ENCODE data around the gene STK11. TPM values are rescaled to one million over a fixed set of nuclear protein-coding genes. Genes with fewer than 3 reads are reported as not detected.

The STK11 gene
- total RNA-seq, 4 donors from 2014 or later: 52.5 to 91.2 (median 68.7) TPM

DNA sequence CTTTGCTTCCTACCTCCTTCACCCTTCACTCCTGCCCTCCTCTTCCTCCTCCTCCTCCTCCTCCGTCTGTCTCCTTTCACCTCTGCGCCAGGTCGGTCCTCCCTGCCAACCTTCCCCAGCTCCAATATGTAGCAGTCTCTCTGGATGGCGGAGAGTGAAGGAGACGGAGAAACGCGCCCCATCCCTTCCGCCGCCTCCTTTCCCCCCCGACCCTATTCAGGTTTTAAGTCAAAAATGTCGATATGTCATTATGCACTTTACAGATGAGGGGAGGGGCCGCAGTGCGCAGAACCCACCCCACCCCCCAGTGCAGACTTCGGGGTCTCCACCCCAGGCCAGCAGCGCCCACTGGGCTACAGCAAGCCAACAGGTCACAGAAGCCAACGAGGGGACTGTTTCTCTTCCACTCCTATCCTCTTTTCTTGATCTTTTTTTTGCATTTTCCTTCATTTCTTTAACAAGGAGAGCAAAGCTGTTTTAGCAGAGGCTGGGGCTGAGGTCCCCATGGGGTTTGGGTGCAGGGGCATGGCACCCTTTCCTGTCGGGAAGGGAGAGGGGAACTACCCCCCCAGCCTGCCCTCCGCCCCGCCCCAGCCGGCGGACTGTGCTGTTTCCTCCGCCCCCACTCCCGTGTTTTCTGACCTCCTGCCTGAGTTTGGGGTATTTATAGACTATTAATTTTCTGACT lies 52.0 kb downstream of the STK11 start:
- H3K4me3 ChIP-seq: no peak overlapping the region
- H3K27ac ChIP-seq: peak overlapping the region; percentile 14 to 99 (median 95)
- no peaks in the 10 kb centered on the region for H3K27me3 ChIP-seq
- TF ChIP-seq POLR2A (IDR thresholded peaks at IDR 0.05) (no peak), CTCF (IDR thresholded peaks at IDR 0.05) (no peak), EP300 (IDR thresholded peaks at IDR 0.05) (no peak)
- H3K4me1 ChIP-seq: peaks cover 0 to 96% (median 81%) of the 10 kb centered on the region in 4 donors
- WGBS, 2 donors: 59% methylated on average over 23 of the region's 23 CpGs
- DNase-seq (ENCODE audit: low spot score in 2 of 2): no peak
- H3K36me3 ChIP-seq: peaks cover 7 to 44% (median 24%) of the 10 kb centered on the region in 3 donors
- H3K9me3 ChIP-seq: no peaks in the 10 kb centered on the region

DNA sequence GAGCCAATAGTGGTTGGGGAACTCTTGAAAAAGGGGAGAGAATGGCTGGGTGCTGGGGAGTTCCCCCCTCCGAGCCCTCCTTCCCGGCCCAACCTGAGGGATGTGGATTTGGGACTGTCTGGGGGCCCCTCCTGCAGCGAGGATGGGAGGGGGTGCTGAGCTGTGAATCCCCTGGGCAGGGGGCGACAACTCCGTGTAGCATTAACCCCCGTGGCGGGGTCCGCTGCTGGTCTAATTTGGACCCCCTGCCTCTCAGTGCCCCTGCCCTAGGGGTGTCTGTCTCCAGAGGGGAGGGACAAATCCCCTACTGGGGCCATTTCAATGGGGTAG lies 52.5 kb downstream of the STK11 start:
- peak overlapping the region; percentile 14 to 99 (median 95) for H3K27ac ChIP-seq
- H3K9me3 ChIP-seq: no peaks in the 10 kb centered on the region
- H3K27me3 ChIP-seq: no peaks in the 10 kb centered on the region
- 69 to 71% methylated on average over 8 of the region's 8 CpGs for WGBS, 2 donors
- DNase-seq (ENCODE audit: low spot score in 2 of 2): no peak
- no peak for TF ChIP-seq CTCF (IDR thresholded peaks at IDR 0.05)
- no peak for TF ChIP-seq POLR2A (IDR thresholded peaks at IDR 0.05)
- no peak for TF ChIP-seq EP300 (IDR thresholded peaks at IDR 0.05)
- peaks cover 7 to 44% (median 24%) of the 10 kb centered on the region in 3 donors for H3K36me3 ChIP-seq
- no peak overlapping the region for H3K4me3 ChIP-seq
- peaks cover 0 to 96% (median 80%) of the 10 kb centered on the region in 4 donors for H3K4me1 ChIP-seq

- 17 to 23% methylated on average over 15 of the region's 15 CpGs for WGBS, 2 donors
- Histone ChIP-seq H3K9me3 (no peaks in the 10 kb centered on the region), H3K4me1 (peaks cover 0 to 96% (median 76%) of the 10 kb centered on the region in 4 donors), H3K27ac (peak overlapping the region; percentile 75 to 99 (median 95)), H3K27me3 (no peaks in the 10 kb centered on the region), H3K36me3 (peaks cover 7 to 44% (median 24%) of the 10 kb centered on the region in 3 donors), H3K4me3 (peak overlapping the region in 3 of 4 donors; percentile 13 to 25 (median 23))
- TF ChIP-seq POLR2A (IDR thresholded peaks at IDR 0.05): no peak
- TF ChIP-seq EP300 (IDR thresholded peaks at IDR 0.05): no peak
- TF ChIP-seq CTCF (IDR thresholded peaks at IDR 0.05): no peak
- no peak for DNase-seq (ENCODE audit: low spot score in 2 of 2)
These were observed 53.2 kb downstream of the STK11 start for GRCh38 chr19:1258707-1259205.

GRCh38 chr19:1259206-1259875 lies 53.8 kb downstream of the STK11 start:
- Histone ChIP-seq H3K36me3 (peaks cover 7 to 39% (median 21%) of the 10 kb centered on the region in 3 donors), H3K27ac (peak overlapping the region; percentile 75 to 99 (median 95)), H3K27me3 (no peaks in the 10 kb centered on the region), H3K4me3 (peak overlapping the region in 3 of 4 donors; percentile 13 to 25 (median 23)), H3K9me3 (no peaks in the 10 kb centered on the region), H3K4me1 (peaks cover 0 to 95% (median 70%) of the 10 kb centered on the region in 4 donors)
- DNase-seq (ENCODE audit: low spot score in 2 of 2): peak in 1 of 2 donors; percentile 43
- WGBS, 2 donors: 15 to 16% methylated on average over 14 to 15 of the region's 17 CpGs
- TF ChIP-seq EP300 (IDR thresholded peaks at IDR 0.05) (peak; percentile 35 to 67), CTCF (IDR thresholded peaks at IDR 0.05) (no peak), POLR2A (IDR thresholded peaks at IDR 0.05) (peak in 1 of 2 donors; percentile 34)
